Inflammatory macrophage treated with lipopolysaccharide for 1 hour (primary cell): ENCODE results near the gene OTC.

Source experiments
- DNase-seq, 2 donors: peaks; one replicate each; pipeline ENCODE4 v3.0.0-alpha.2; 2020 to 2022

Gene OTC

DNA sequence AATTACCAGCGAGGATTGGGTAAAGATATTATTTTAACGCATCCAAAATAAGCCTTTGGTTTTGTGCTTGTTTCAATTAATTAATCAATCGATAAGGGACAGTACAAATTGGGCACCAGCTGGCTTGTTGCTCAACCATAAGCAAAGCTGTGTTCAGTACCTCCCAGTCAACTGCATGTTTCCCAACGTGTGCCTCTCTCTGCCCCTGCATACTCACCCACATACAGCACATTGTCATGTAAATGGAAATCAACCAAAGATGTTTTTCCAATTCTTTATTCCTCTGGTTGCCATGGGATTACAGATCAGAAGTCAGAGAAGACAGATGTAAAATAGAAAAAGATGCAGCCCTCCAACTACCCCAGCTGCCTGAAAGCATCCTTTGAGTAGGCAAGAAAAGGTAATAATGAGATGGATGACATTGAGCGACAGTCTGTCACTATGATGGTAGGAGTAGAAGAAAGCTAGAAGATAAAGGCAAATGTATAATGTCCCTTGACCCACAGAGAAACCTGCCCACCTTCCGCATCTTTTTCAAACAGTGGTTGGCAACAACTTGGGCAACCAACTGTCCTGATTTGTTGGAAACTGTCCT is 116.3 kb downstream of the OTC start:
- DNase-seq, result no peak
